Activated CD4-positive, alpha-beta T cell treated with anti-CD3 and anti-CD28 coated beads for 24 hours (primary cell): ENCODE results near the gene MB.

Experiments
- DNase-seq, 2 donors: peaks; one replicate each; pipeline ENCODE4 v3.0.0-alpha.2; 2020; ENCODE audit warnings: low read depth in 2 of 2

Gene MB

GRCh38 chr22:35593891-35594470 is 23.1 kb downstream of the MB start:
- DNase-seq, result no peak

GRCh38 chr22:35593071-35593890 is 23.8 kb downstream of the MB start:
- DNase-seq, result no peak

GRCh38 chr22:35592418-35592967 is 24.6 kb downstream of the MB start:
- no peak for DNase-seq

GRCh38 chr22:35591714-35592417 is 25.3 kb downstream of the MB start:
- DNase-seq, result no peak

GRCh38 chr22:35590634-35591295 is 26.4 kb downstream of the MB start:
- no peak for DNase-seq

- no peak for DNase-seq
Observed at GRCh38 chr22:35589756-35590093, 27.4 kb downstream of the MB start.

- DNase-seq, result no peak
Observed at GRCh38 chr22:35589071-35589755, 27.9 kb downstream of the MB start.

GRCh38 chr22:35587896-35588295 is 29.2 kb downstream of the MB start:
- DNase-seq, result no peak

GRCh38 chr22:35587447-35587870 is 29.7 kb downstream of the MB start:
- no peak for DNase-seq

GRCh38 chr22:35586771-35587170 is 30.4 kb downstream of the MB start:
- DNase-seq, result no peak

- DNase-seq, result peak; percentile 16 to 39
Observed at GRCh38 chr22:35582861-35583670, 34.1 kb downstream of the MB start.

GRCh38 chr22:35582218-35582860 is 34.8 kb downstream of the MB start:
- no peak for DNase-seq

- DNase-seq, result no peak
Observed at GRCh38 chr22:35581023-35581413, 36.1 kb downstream of the MB start.

GRCh38 chr22:35580351-35581022 is 36.6 kb downstream of the MB start:
- DNase-seq, result no peak

- no peak for DNase-seq
Observed at GRCh38 chr22:35578836-35579575, 38.1 kb downstream of the MB start.

GRCh38 chr22:35577799-35578659 is 39.1 kb downstream of the MB start:
- DNase-seq, result no peak

- DNase-seq, result no peak
Observed at GRCh38 chr22:35576671-35577070, 40.5 kb downstream of the MB start.
